Occipital lobe (tissue), 2 donors: ENCODE results near the gene MYO15A. TPM values are rescaled to one million over a fixed set of nuclear protein-coding genes. Genes with fewer than 3 reads are reported as not detected.

Source experiments
- DNase-seq: peaks from one replicate; lab custom pipeline; 2025; lab: John Stamatoyannopoulos, UW
- total RNA-seq: library from RNA; depleted of rRNA; stranded (reverse); fragments of >200 nt; gene quantifications from one replicate; pipeline ENCODE4 v1.2.3, GENCODE V29; 2014

MYO15A gene
- total RNA-seq, 1 donor from 2014 or later: 2.0 TPM

GRCh38 chr17:18183334-18184142 is 75.0 kb downstream of the MYO15A start, which contains the start of gene ALKBH5:
ALKBH5 (plus strand) TSS chr17:18183828; CDS start chr17:18184244, 416 bp downstream.
- peak; percentile 97 for DNase-seq

GRCh38 chr17:18184143-18185031 is 75.8 kb downstream of the MYO15A start:
- no peak for DNase-seq

DNA sequence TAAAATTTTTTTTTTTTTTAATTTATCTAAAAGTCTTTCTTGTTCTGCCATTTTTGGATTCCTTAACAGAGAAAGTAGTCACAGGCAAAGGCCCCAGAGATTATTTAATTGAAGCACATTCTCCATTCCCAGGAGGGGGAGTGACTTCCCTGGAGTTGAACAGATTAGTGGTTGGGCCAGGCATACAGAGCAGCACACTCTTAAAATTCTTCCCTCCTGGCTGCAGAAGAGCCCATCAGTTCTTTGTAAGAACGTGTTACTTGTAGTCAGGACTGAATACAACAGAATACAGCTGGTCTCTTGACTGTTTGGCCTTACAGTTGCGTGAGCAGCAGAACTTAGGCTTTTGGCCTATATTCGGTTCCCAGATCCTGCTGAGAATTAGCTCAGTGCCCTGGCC is 76.8 kb downstream of the MYO15A start:
- no peak for DNase-seq

GRCh38 chr17:18185832-18186626 is 77.5 kb downstream of the MYO15A start:
- DNase-seq: no peak

- DNase-seq: no peak
Measured at GRCh38 chr17:18186627-18186982, 78.0 kb downstream of the MYO15A start.

DNA sequence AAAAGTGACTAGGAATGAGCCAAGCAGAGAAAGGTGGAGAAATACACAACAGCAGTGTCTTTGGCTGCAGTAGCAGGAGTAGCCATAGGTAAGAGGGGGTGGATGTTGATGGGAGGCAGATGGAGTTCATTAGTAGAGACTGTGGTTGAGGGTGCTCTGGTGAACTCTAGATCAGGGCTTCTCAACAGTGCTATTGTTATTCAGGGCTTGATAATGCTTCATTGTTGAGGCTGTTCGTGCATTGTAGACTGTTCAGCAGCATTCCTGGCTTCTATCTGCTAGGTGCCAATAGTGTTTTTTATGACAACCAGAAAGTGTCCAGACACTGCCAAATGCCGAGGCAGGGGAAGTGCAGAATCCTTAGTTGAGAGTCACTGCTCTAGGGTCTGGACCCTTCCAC is 78.7 kb downstream of the MYO15A start:
- no peak for DNase-seq

DNA sequence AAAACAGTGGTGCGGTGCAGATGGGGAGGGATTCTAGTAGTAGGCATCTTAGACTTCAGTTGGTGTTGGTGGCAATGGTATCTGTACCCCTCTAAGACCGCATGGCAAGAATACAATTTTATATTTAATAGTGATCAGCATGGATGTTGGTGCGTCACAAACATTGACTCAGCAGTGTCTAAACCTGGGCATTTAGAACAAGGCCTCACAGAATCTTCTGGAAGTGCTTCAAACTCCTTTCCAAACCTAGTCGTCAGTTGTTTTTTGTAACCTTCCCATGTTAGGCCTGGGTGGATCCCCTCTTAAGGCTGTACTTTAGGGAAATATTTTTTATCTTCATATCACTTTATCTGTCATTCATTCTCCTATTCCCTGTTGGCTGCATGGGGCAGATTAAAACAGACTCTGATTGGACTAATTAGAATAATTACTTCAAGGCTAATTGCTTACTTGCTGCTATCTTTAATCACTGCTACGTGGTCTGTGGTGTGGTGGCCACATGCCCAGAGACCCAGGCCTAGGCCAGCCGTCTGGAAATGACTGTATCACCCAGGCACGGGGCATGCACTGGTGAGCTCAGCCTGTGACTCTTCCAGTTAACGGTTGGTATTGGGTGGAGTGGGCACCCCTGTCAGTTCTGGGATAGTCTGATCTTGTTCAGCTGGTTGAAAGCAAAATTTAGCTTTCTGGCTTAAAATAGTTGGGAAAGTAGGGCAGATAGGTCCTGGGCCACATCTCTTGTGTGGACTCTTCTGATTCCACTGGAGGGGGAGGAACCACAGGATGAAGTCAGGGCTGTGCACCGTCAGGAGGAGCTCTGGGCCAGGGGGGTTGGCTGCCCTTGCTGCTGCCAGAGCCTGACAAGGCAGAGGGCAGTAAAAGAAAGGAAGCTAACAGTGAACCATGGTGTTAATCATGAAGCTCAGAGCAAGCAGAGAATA is 79.5 kb downstream of the MYO15A start:
- DNase-seq: no peak

- no peak for DNase-seq
Measured at GRCh38 chr17:18190628-18191235, 82.2 kb downstream of the MYO15A start.

DNA sequence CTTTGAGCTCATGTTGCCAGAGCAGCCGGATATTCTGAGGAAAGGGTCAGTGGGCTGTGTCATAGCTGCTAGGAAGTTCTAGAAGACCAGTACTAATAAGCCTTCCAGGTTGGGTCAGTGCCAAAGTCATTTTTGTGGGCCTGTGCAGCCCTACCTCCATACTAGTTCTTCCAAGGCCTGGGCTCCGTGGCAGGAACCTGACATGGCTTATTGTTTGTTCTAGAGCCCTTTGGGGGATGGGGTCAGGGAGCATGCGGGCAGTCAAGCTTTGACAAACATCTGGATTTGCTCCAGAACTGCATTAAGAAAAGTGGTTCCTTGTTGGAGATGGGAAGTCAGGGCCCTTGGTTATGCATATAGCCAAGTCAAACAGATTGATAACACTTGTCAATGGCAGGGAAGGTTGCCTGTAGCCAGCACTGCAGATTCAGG is 82.7 kb downstream of the MYO15A start:
- no peak for DNase-seq

DNA sequence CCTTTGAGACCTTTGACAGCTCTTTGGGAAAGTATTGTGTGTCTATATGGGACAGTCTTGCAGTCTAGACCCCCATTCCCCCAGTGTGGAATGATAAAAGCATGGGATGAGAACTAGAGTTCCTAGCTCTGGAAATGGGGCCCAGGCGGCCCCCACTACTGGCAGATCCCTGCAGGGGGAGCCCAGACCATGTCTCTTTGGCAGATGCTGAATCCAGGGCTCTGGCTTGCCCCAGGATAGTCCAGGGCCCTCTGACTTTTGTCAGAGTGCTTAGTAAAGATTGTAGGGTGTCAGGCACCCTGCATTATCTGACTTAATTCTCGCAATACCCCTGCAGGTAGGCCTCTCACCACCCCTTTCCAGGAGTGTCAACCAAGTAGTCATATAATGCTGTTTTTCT is 83.4 kb downstream of the MYO15A start:
- DNase-seq: no peak

DNA sequence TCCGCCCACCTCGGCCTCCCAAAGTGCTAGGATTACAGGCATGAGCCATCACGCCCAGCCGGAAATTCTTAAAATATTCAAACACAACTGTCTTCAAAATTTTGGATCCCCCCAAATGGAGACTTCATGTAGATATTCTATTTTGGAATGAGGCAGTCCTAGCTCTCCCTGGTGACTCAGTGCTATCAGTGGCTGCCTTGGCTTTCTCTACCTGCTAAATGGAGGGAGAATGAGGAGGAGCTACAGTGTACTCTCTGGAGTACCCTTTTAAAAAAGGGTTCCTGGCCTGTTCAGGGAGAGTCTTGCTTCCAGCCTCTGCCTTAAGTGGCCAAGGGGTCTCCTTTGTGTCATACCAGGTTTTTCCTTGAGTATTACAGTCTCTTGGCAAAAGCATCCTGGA is 85.8 kb downstream of the MYO15A start:
- DNase-seq: no peak

GRCh38 chr17:18194804-18195203 is 86.2 kb downstream of the MYO15A start:
- DNase-seq: no peak

GRCh38 chr17:18195246-18195645 is 86.7 kb downstream of the MYO15A start:
- no peak for DNase-seq

DNA sequence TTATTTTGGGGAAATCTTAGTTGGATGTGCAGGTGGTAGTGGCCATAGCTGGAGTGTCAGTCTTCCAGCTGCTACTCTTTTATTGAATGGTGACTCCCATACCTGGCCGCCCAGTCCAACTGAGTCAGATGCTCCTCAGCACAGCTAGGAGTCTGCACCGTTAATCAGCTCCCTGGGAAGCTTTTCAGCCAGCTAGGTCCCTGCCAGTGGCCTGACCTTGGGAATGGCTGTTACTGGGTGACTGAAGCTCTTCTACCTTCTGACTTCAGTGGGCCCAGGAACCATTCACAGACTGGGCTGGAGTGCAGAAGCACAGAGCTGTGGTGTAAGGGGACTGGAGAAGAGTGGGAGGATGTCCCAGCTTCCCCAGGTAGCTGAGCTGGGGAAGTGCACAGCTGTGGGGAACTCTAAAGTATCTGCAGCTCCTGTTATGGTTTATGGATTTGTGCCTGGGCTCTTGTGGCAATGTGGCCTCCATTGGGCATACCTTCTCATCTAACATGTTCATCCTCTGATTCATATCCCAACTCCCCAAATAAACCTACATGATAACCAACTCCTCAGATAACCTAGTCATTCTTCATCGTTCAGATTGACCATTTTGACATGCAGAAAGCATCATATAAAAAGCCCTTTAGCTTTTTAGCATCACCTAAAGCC is 89.1 kb downstream of the MYO15A start:
- DNase-seq: no peak

DNA sequence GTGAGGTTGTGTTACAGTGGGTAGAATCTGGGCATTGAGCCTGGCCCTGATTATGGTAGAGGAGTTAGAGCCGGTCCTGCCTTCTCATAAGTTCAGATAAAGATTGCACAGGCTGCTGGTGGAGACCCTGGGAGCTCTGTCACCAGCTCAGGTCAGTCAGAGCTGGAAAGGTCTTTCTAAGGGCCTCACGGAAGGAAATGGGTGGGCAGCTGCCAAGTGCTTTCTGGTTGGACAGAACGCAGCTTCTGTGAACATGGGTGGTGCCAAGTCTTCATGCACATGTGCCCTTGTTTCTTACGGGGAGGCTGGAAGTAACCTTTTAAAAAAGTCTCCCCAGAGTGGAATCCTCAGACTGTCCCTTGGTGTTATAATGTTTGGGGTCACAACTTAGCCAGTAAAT is 90.0 kb downstream of the MYO15A start:
- no peak for DNase-seq

DNA sequence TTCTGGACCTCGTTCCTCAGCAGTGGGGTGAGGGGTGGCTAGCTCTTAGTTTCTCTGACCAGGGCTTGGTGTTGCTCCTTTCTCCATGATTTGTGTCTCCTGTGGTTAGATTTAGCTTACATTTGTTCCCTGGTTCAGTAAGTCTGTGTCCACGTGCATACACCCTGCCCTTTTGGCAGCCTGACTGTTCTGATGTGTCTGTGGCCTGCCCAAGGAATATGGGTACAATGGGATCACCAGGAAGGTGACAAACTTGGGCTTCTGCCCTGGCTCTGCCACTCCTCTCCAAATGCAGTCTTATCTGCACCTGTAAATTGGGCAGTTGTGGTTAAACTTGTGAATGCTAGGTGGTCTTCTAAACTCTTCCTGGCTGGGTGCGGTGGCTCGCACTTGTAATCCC is 92.6 kb downstream of the MYO15A start:
- no peak for DNase-seq

- no peak for DNase-seq
Measured at GRCh38 chr17:18203308-18203707, 94.8 kb downstream of the MYO15A start.

GRCh38 chr17:18205861-18206260 is 97.3 kb downstream of the MYO15A start:
- DNase-seq: no peak

DNA sequence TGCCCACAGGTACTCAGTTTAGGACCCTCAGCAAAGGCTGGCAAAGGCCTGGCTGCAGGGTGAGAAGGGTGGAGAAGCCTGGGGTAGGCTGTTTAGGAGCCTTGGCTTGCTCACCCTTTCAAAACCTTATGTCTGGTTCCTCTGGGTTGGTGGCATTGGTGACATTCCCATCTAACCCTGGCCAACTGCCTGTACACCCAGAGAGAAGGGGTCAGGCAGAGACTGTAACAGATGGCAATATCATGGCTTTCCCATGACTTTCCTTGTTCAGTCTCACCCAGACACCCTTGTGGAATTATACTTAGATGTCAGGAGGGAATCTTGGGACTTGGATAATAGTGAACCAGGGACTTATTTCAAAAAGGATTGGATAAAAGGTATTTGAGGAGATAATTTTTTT is 98.4 kb downstream of the MYO15A start:
- DNase-seq: no peak

DNA sequence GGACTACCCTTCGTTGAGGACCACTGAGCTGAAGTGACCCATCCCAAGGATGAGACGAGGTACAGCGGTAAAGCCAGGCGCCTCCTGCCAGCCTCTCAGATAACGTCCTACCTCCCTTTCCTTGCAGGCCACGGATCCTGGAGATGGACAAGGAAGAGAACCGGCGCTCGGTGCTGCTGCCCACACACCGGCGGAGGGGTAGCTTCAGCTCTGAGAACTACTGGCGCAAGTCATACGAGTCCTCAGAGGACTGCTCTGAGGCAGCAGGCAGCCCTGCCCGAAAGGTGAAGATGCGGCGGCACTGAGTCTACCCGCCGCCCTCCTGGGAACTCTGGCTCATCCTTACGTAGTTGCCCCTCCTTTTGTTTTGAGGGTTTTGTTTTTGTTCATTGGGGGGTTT is 99.5 kb downstream of the MYO15A start:
- no peak for DNase-seq
